ENCODE data around the gene PAQR3. TPM values are rescaled to one million over a fixed set of nuclear protein-coding genes. Genes with fewer than 3 reads are reported as not detected.

The PAQR3 gene
- total and polyA plus RNA-seq, 2 experiments from 2014 or later, result 15.9 to 36.3 TPM

DNA sequence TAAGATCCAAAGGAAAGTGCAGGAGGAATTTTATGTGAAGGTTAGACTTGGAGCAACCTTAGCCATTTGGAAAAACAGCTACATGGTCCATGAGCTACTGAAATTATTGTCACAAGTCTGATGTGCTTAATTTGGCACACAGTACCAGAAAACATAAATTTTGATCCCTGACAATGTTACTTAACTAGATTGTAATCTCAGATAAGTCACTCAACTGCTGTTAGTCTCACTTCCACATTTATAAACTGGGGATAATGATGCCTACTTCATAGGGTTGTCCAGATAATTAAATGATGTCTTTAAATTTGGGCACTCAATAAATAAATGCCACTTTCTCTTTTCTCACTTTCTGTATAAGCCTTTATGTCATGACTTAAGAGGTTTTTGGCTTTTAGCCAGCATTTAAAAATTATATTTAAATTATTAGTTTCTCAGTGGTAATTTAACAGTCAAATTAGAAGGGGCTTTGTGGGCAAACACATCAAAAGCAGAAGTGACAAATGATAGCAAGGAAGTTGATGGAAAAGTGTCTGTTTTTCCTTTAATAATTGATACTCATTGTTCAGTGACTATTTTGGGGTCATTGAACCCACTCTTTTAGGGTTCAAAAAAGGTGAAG, 58.3 kb downstream of the PAQR3 start:
- H3K4me2 ChIP-seq, result no peak overlapping the region
- Mint-ChIP-seq H3K4me3 (no peak overlapping the region), H3K9me3 (no peaks in the 10 kb centered on the region), H3K27ac (no peak overlapping the region), H3K27me3 (ENCODE audit: insufficient read depth, low read depth, poor library complexity) (no peaks in the 10 kb centered on the region), H3K36me3 (ENCODE audit: low read depth) (no peaks in the 10 kb centered on the region), H3K4me1 (peaks cover 6% of the 10 kb centered on the region)
- no peak for DNase-seq (ENCODE audit: low spot score)
- no peaks in the 10 kb centered on the region for H3K79me2 ChIP-seq (replicated peaks; ENCODE audit: insufficient read depth)
- no peaks in the 10 kb centered on the region for H3K9me2 ChIP-seq (ENCODE audit: insufficient read depth)
- H3K27me3 ChIP-seq (ENCODE audit: insufficient read depth), result no peaks in the 10 kb centered on the region
- no peak for ATAC-seq
- H2AFZ ChIP-seq, result no peak overlapping the region
- no peaks in the 10 kb centered on the region for H3F3A ChIP-seq (replicated peaks; ENCODE audit: low read depth)
- no peaks in the 10 kb centered on the region for H4K20me1 ChIP-seq (replicated peaks; ENCODE audit: insufficient read depth)
- TF ChIP-seq, protein P1, sequence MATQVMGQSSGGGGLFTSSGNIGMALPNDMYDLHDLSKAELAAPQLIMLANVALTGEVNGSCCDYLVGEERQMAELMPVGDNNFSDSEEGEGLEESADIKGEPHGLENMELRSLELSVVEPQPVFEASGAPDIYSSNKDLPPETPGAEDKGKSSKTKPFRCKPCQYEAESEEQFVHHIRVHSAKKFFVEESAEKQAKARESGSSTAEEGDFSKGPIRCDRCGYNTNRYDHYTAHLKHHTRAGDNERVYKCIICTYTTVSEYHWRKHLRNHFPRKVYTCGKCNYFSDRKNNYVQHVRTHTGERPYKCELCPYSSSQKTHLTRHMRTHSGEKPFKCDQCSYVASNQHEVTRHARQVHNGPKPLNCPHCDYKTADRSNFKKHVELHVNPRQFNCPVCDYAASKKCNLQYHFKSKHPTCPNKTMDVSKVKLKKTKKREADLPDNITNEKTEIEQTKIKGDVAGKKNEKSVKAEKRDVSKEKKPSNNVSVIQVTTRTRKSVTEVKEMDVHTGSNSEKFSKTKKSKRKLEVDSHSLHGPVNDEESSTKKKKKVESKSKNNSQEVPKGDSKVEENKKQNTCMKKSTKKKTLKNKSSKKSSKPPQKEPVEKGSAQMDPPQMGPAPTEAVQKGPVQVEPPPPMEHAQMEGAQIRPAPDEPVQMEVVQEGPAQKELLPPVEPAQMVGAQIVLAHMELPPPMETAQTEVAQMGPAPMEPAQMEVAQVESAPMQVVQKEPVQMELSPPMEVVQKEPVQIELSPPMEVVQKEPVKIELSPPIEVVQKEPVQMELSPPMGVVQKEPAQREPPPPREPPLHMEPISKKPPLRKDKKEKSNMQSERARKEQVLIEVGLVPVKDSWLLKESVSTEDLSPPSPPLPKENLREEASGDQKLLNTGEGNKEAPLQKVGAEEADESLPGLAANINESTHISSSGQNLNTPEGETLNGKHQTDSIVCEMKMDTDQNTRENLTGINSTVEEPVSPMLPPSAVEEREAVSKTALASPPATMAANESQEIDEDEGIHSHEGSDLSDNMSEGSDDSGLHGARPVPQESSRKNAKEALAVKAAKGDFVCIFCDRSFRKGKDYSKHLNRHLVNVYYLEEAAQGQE (IDR thresholded peaks at IDR 0.05; ENCODE audit: unreplicated experiment), result no peak
- no peak overlapping the region for H3K4me3 ChIP-seq
- H3K27ac ChIP-seq (ENCODE audit: low read depth), result no peak overlapping the region
- H3K36me3 ChIP-seq (ENCODE audit: insufficient read depth), result no peaks in the 10 kb centered on the region
- peaks cover 9% of the 10 kb centered on the region for H3K4me1 ChIP-seq (ENCODE audit: insufficient read depth)

DNA sequence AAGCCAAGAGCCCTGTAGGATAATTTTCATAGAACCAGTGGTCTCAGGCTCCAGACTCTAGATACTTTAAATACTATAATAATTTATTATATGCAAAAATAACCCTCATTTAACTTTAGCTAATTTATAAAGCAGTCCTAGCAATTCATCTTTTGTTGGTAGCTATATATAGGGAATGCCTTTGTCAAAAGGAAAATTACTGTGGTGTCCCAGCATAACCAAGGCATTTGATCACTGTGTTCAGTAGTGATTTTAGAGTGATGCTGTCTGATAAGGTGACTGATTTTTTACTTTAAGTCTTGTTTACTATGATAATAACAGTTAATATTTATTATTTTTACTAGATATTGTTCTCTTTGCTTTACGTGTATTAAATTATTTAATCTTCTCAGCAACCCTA, 61.2 kb downstream of the PAQR3 start:
- H3K27ac Mint-ChIP-seq, result no peak overlapping the region
- peaks cover 1% of the 10 kb centered on the region; the same call in 1 of the 2 replicates for H3K36me3 ChIP-seq (ENCODE audit: insufficient read depth)

More for the DNA sequence above, 61.2 kb downstream of the PAQR3 start:
- Histone ChIP-seq H3K27me3 (ENCODE audit: insufficient read depth) (no peaks in the 10 kb centered on the region), H3K79me2 (replicated peaks; ENCODE audit: insufficient read depth) (no peaks in the 10 kb centered on the region), H4K20me1 (replicated peaks; ENCODE audit: insufficient read depth) (no peaks in the 10 kb centered on the region), H2AFZ (no peak overlapping the region), H3K9me2 (ENCODE audit: insufficient read depth) (no peaks in the 10 kb centered on the region), H3K4me2 (no peak overlapping the region), H3F3A (replicated peaks; ENCODE audit: low read depth) (no peaks in the 10 kb centered on the region), H3K27ac (ENCODE audit: low read depth) (no peak overlapping the region), H3K4me1 (ENCODE audit: insufficient read depth) (peaks cover 19% of the 10 kb centered on the region), H3K4me3 (no peak overlapping the region)
- TF ChIP-seq ZNF331 (CRISPR knock-in tag; IDR thresholded peaks at IDR 0.05; ENCODE audit: low read depth), result no peak
- TF ChIP-seq, protein P1 (IDR thresholded peaks at IDR 0.05; ENCODE audit: unreplicated experiment), result no peak
- TF ChIP-seq CREB1 (CRISPR knock-in tag; IDR thresholded peaks at IDR 0.05; ENCODE audit: low read depth), result no peak
- no peak for TF ChIP-seq EZH2phosphoT487 (IDR thresholded peaks at IDR 0.05; ENCODE audit: unreplicated experiment)
- TF ChIP-seq, protein P2, sequence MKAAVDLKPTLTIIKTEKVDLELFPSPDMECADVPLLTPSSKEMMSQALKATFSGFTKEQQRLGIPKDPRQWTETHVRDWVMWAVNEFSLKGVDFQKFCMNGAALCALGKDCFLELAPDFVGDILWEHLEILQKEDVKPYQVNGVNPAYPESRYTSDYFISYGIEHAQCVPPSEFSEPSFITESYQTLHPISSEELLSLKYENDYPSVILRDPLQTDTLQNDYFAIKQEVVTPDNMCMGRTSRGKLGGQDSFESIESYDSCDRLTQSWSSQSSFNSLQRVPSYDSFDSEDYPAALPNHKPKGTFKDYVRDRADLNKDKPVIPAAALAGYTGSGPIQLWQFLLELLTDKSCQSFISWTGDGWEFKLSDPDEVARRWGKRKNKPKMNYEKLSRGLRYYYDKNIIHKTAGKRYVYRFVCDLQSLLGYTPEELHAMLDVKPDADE (IDR thresholded peaks at IDR 0.05), result no peak
- TF ChIP-seq EZH2 (IDR thresholded peaks at IDR 0.05; ENCODE audit: low read depth, unreplicated experiment), result no peak
- no peak for TF ChIP-seq JUNB (IDR thresholded peaks at IDR 0.05; ENCODE audit: unreplicated experiment)
- TF ChIP-seq POLR2AphosphoS5 (IDR thresholded peaks at IDR 0.05; ENCODE audit: low read depth), result no peak
- H3K4me3 Mint-ChIP-seq, result no peak overlapping the region
- peaks cover 6% of the 10 kb centered on the region; the same call in 2 of the 3 replicates for H3K36me3 Mint-ChIP-seq (ENCODE audit: low read depth)
- H3K9me3 Mint-ChIP-seq, result no peaks in the 10 kb centered on the region
- no peaks in the 10 kb centered on the region for H3K27me3 Mint-ChIP-seq (ENCODE audit: insufficient read depth, low read depth, poor library complexity)
- no peak for DNase-seq (ENCODE audit: low spot score)
- ATAC-seq, result no peak
- H3K4me1 Mint-ChIP-seq, result peaks cover 15% of the 10 kb centered on the region

All from GM23338 (cell line).